Islet precursor cell (in vitro differentiated cells): ENCODE results near the gene GZMA.
"Not testable (repeated sequence)": the region's sequence is repeated elsewhere in the genome, so short reads cannot be mapped to it uniquely, and the experiment has no call there.

Experiments
- DNase-seq: peaks from one replicate; pipeline ENCODE4 v3.0.0-alpha.2; 2018

Gene GZMA

GRCh38 chr5:55102348-55102747 is at the start of gene GZMA:
Gene GZMA, plus strand, starts transcription at chr5:55102646. Its CDS starts 37 bp downstream, at chr5:55102683.
- DNase-seq: no peak

- DNase-seq: no peak
Measured at GRCh38 chr5:55055183-55055582, 47.3 kb upstream of the GZMA start.

GRCh38 chr5:55062039-55062779 is 40.2 kb upstream of the GZMA start:
- DNase-seq: no peak

DNA sequence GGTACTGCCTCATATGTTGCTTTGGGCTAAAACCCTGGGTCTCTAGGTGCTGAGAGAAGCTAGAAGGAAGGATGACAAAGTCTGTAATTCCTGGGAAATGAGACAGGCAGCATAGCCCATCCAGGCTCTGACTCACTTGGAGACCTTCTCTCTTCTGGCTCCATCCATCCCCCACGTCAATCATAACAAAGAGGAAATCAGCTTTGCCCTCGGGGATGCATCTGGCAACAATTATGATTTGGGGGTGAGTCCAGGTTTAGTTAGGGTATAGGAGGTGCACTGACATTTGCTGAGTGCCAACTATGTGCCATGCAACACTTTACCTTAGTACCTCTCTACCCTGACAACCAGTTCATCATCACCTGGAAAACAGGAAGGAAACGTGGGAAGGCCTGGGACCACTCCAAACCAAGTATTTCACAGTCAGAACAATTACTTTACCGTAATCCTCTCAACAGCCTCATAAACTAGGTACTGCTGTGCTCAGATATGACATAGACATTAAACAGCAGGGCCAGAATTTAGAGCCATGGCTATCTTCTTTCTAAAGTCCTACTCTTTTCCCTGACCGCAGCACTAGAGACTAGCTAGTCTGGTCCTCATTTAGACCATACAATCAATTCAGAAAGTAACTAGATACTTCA is 39.1 kb upstream of the GZMA start:
- DNase-seq: no peak

DNA sequence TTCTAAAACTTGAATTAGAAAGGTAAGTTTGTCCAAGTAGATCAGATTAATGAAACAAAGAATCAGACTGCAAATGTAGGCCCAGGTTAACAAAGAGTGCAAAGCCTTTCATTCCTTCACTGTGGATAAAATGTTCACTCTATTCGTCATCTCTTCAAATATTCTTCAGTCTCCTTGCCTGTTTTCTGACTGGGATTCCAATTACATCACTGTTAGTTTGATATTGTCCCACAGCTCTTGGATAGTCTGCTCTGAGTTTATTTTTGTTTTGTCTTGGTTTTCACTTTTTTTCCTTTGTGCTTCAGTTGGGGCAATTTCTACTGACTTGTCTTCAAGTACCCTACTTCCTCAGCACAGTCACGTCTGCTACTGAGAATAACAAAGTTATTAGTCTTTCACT is 38.5 kb upstream of the GZMA start:
- DNase-seq: no peak

GRCh38 chr5:55064523-55064922 is 37.9 kb upstream of the GZMA start:
- DNase-seq: no peak

- DNase-seq: no peak
Measured at GRCh38 chr5:55066277-55066676, 36.2 kb upstream of the GZMA start.

DNA sequence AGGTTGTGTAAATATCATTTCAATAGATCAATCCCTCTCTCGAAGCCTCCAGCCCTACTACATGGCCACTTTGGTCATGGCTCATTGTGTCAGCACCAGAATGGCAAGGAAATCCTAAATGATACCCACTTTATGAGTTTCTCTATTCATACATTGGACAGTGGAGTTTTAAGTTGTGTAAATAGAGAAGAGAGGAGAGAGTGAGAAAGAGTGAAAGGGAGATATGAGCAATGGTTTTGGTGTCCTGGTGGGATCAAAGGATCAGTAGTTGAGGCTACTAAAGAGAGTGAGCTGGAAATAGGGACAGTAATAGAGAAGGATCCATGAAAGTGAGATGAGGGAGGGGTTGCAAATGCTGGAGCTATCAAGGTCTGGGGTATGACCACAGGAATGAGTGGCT is 31.5 kb upstream of the GZMA start:
- no peak for DNase-seq

- DNase-seq: no peak
Measured at GRCh38 chr5:55071413-55071812, 31.0 kb upstream of the GZMA start.

DNA sequence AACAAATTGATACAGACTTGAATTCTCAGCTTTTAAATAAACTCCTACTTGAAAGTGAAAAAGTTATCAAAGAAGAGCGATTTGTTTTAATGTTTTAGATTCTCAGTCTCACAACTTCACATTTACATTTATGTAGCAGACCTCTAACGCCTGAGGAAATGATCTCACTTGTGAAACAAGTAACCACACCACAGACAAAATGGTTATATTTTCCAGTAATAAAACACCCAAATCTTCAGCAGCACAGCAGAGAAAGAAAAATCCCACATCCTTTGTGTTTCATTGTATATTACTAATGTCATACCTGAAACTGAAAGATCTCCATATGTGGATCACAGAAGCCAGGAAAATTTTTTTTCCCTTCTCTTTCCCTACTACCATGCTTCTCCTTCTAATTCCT is 29.8 kb upstream of the GZMA start:
- no peak for DNase-seq

DNA sequence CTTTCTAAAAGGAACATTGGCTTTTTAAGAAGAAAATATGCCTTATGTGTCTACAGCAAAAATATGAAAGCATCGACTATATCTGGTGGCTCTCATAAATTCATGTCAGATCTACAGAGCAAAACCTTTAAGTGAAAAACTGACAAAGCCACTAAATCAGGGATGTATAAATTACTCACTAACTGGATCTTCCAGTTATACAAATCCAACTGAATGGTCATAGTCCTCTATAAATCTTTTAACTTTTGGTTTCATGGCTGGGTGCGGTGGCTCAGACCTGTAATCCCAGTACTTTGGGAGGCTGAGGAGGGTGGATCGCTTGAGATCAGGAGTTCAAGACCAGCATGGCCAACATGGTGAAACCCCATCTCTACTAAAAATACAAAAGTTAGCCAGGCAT is 29.2 kb upstream of the GZMA start:
- DNase-seq: no peak

GRCh38 chr5:55081541-55081940 is 20.9 kb upstream of the GZMA start:
- DNase-seq: no peak

DNA sequence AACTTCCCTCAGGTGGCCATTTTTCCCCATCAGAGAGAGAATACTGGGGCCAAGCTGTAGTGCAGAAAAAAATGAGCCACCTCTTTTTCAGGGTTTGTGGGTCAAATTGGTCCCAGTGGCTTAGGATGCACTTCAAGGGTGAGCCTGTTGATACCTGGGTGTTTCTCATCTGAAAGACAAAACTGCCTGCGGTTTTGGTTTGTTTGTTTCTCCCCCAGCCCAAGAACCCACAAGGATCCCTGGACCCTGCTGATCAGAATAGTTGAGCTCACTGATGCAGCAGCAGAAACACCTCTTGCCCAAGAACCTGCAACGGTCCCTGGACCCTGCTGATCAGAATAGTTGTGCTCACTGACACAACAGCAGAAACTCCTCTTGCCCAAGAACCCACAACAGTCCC is 13.1 kb upstream of the GZMA start:
- not testable (repeated sequence) for DNase-seq

GRCh38 chr5:55091011-55091410 is 11.4 kb upstream of the GZMA start:
- DNase-seq: not testable (repeated sequence)

DNA sequence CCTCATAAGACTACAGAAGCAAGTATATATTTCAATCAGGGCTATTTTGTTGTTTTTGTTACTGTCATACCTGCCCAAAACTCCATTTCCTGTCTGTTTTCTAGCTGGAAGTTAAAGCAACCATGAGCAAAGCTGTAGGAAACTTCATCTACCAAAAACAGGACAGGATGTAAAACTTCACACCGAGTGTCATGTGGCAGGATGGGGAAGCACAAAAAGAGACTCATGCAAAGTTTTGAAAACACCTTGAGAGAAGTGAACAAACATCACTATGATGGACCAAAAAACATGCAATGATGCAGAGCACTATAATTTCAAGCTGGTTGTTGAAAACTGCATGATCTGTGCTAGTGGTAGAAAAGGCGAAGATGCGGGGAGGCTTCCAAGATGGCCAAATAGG is 6.3 kb upstream of the GZMA start:
- DNase-seq: no peak

DNA sequence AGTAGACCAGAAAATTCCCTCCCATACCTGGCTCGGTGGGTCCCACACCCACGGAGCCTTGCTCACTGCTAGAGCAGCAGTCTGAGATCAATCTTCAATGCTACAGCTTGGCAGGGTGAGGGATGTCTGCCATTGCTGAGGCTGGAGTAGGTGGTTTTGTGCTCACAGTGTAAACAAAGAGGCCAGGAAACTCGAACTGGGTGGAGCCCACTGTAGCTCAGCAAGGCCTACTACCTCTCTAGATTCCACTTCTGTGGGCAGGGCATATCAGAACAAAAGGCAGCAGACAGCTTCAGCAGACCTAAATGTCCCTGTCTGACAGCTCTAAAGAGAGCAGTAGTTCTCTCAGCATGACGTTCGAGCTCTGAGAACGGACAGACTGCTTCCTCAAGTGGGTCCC is 5.6 kb upstream of the GZMA start:
- DNase-seq: no peak

DNA sequence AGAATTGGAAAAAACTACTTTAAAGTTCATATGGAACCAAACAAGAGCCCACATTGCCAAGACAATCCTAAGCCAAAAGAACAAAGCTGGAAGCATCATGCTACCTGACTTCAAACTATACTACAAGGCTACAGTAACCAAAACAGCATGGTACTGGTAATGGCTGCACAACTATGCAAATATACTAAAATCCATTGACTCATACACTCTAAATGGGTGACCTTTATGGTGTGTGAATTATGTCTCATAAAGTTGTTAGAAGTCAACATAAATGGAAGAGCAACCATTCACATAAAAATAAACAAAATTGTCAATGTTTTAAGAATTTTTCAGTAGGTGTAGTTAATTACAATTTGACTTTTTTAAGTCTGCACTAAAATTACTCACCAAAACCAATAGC is 1.3 kb upstream of the GZMA start:
- not testable (repeated sequence) for DNase-seq

- DNase-seq: no peak
Measured at GRCh38 chr5:55101556-55102276, 730 bp upstream of the GZMA start.

DNA sequence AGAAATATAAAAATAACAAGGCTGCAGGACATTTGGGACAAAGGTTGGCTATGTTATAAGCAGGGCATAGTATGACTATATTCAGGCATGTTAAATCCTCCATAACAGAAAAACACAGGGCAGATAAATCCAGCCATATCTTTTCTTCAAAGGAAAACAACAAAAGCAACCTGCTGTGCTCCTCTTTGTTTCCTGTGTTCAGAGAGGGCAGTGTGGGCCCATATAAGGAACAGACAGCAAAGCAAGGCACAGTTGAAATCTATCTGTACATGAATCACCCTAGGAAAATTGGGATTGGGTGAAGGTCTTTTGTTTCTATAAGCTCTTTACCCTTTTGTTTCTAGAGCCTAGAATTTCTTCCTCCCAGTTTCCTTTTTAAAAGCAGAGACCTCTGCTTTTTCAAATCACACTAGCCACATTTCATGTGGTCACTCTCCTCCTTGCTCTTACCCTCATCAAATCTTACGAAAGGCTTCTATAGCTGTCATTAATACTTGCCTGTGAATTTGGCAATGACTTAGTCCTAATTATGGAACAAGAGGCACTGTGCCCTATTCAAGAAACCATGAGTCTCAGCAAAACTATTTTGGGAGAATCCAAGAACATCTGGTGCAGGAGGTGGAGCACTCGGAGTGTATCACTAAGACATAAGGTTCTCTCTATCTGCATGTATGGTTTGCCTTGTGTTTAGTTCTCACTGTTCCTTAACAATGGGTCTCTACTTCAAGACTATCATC is 1.8 kb downstream of the GZMA start:
- no peak for DNase-seq

- no peak for DNase-seq
Measured at GRCh38 chr5:55104946-55105701, 2.7 kb downstream of the GZMA start.

- DNase-seq: not testable (repeated sequence)
Measured at GRCh38 chr5:55105976-55106375, 3.5 kb downstream of the GZMA start.

- DNase-seq: no peak
Measured at GRCh38 chr5:55108661-55109060, 6.2 kb downstream of the GZMA start.

GRCh38 chr5:55110217-55110616 is 7.8 kb downstream of the GZMA start:
- DNase-seq: no peak
